GM12874 (cell line): ENCODE measurements around the gene EIF2AK3.

Experiments used
- CTCF ChIP-seq: IDR thresholded peaks from 2 replicates; pipeline ENCODE4 v1.5.1; 2011; ENCODE audit warnings: low read depth, mild to moderate bottlenecking, control low read depth, low read length, moderate library complexity; ENCODE audit not compliant: insufficient read depth

The EIF2AK3 gene

GRCh38 chr2:88636026-88636425 lies 8.8 kb upstream of the EIF2AK3 start:
- TF ChIP-seq CTCF = no peak

GRCh38 chr2:88632569-88632968 lies 5.3 kb upstream of the EIF2AK3 start:
- TF ChIP-seq CTCF = no peak

- no peak for TF ChIP-seq CTCF
Measured at GRCh38 chr2:88628571-88628939, 1.3 kb upstream of the EIF2AK3 start.

- TF ChIP-seq CTCF = no peak
Measured at GRCh38 chr2:88627856-88628570, 749 bp upstream of the EIF2AK3 start.

- TF ChIP-seq CTCF = no peak
Measured at GRCh38 chr2:88626171-88627054, 851 bp downstream of the EIF2AK3 start.

- no peak for TF ChIP-seq CTCF
Measured at GRCh38 chr2:88624477-88624876, 2.8 kb downstream of the EIF2AK3 start.

GRCh38 chr2:88622307-88622706 lies 5.0 kb downstream of the EIF2AK3 start:
- TF ChIP-seq CTCF = no peak
